ENCODE data around the gene STRBP. TPM values are rescaled to one million over a fixed set of nuclear protein-coding genes. Genes with fewer than 3 reads are reported as not detected.

The STRBP gene
- total RNA-seq, 2 donors from 2014 or later: 77.2 to 83.3 TPM

GRCh38 chr9:123127512-123128075 is 140.8 kb downstream of the STRBP start:
- no peaks in the 10 kb centered on the region for H3K9me3 Mint-ChIP-seq

GRCh38 chr9:123121457-123121856 is 146.9 kb downstream of the STRBP start:
- Mint-ChIP-seq H3K27me3 (ENCODE audit: insufficient read depth) (no peaks in the 10 kb centered on the region), H3K9me3 (no peaks in the 10 kb centered on the region), H3K4me1 (no peaks in the 10 kb centered on the region), H3K36me3 (ENCODE audit: low read depth) (peaks cover 10% of the 10 kb centered on the region), H3K4me3 (no peak overlapping the region), H3K27ac (no peak overlapping the region)
- Histone ChIP-seq H3K4me3 (ENCODE audit: low read length) (no peak overlapping the region), H3K27me3 (ENCODE audit: control insufficient read depth, insufficient read depth, low read length, poor library complexity, severe bottlenecking) (no peaks in the 10 kb centered on the region), H3K9me3 (ENCODE audit: control insufficient read depth, low read length) (no peaks in the 10 kb centered on the region), H3K36me3 (ENCODE audit: control insufficient read depth, insufficient read depth, low read length) (no peaks in the 10 kb centered on the region), H3K4me1 (ENCODE audit: control insufficient read depth, insufficient read depth, low read length) (no peaks in the 10 kb centered on the region), H3K9ac (ENCODE audit: extremely low read depth, low read length, poor library complexity, severe bottlenecking) (no peak overlapping the region), H3K27ac (ENCODE audit: low read depth, low read length) (no peak overlapping the region)
- 100% methylated on average over 3 of the region's 3 CpGs; no CpG with 5 or more reads in 1 of the 2 experiments for WGBS, 2 experiments (ENCODE audit: insufficient coverage in 1 of 2, insufficient read length in 1 of 2)
- TF ChIP-seq CTCF (conservative IDR thresholded peaks at IDR 0.05): no peak
- DNase-seq: no peak

More at GRCh38 chr9:123127512-123128075, 140.8 kb downstream of the STRBP start:
- Mint-ChIP-seq H3K4me3 (no peak overlapping the region), H3K27me3 (ENCODE audit: insufficient read depth) (no peaks in the 10 kb centered on the region), H3K4me1 (no peaks in the 10 kb centered on the region), H3K36me3 (ENCODE audit: low read depth) (peaks cover 15% of the 10 kb centered on the region), H3K27ac (no peak overlapping the region)
- H3K4me3 ChIP-seq (ENCODE audit: low read length): no peak overlapping the region
- H3K27me3 ChIP-seq (ENCODE audit: control insufficient read depth, insufficient read depth, low read length, poor library complexity, severe bottlenecking): no peaks in the 10 kb centered on the region
- H3K4me1 ChIP-seq (ENCODE audit: control insufficient read depth, insufficient read depth, low read length): no peaks in the 10 kb centered on the region
- no peak overlapping the region for H3K9ac ChIP-seq (ENCODE audit: extremely low read depth, low read length, poor library complexity, severe bottlenecking)
- peaks cover 37% of the 10 kb centered on the region for H3K36me3 ChIP-seq (ENCODE audit: control insufficient read depth, insufficient read depth, low read length)
- no peak overlapping the region for H3K27ac ChIP-seq (ENCODE audit: low read depth, low read length)
- WGBS, 2 experiments (ENCODE audit: insufficient coverage in 1 of 2, insufficient read length in 1 of 2): 94 to 96% methylated on average over 2 to 3 of the region's 3 CpGs
- no peaks in the 10 kb centered on the region for H3K9me3 ChIP-seq (ENCODE audit: control insufficient read depth, low read length)
- no peak for TF ChIP-seq CTCF (conservative IDR thresholded peaks at IDR 0.05)
- DNase-seq: no peak

- H3K36me3 ChIP-seq (ENCODE audit: control insufficient read depth, insufficient read depth, low read length): no peaks in the 10 kb centered on the region
- H3K9ac ChIP-seq (ENCODE audit: extremely low read depth, low read length, poor library complexity, severe bottlenecking): no peak overlapping the region
- no peak overlapping the region for H3K27ac ChIP-seq (ENCODE audit: low read depth, low read length)
- WGBS, 2 experiments (ENCODE audit: insufficient coverage in 1 of 2, insufficient read length in 1 of 2): 93 to 100% methylated on average over 1 of the region's 1 CpG
- Mint-ChIP-seq H3K27ac (no peak overlapping the region), H3K4me1 (no peaks in the 10 kb centered on the region), H3K9me3 (no peaks in the 10 kb centered on the region), H3K4me3 (no peak overlapping the region), H3K27me3 (ENCODE audit: insufficient read depth) (no peaks in the 10 kb centered on the region), H3K36me3 (ENCODE audit: low read depth) (peaks cover 10% of the 10 kb centered on the region)
- no peak for DNase-seq
- no peaks in the 10 kb centered on the region for H3K27me3 ChIP-seq (ENCODE audit: control insufficient read depth, insufficient read depth, low read length, poor library complexity, severe bottlenecking)
- no peak overlapping the region for H3K4me3 ChIP-seq (ENCODE audit: low read length)
- H3K4me1 ChIP-seq (ENCODE audit: control insufficient read depth, insufficient read depth, low read length): no peaks in the 10 kb centered on the region
- H3K9me3 ChIP-seq (ENCODE audit: control insufficient read depth, low read length): no peaks in the 10 kb centered on the region
- no peak for TF ChIP-seq CTCF (conservative IDR thresholded peaks at IDR 0.05)
Measured at GRCh38 chr9:123120953-123121352, 147.4 kb downstream of the STRBP start.
